HG03565 (cell line): ENCODE measurements around the gene RBM8A.

Experiments used
- ATAC-seq: cut with Tn5 transposase; IDR thresholded peaks from one replicate; pipeline ENCODE4 v1.9.1; 2021; ENCODE audit warnings: mild to moderate bottlenecking, moderate library complexity; ENCODE audit not compliant: unreplicated experiment

RBM8A gene

GRCh38 chr1:145918144-145918991, 8.9 kb downstream of the RBM8A start, which contains the start of gene PEX11B:
TSS of gene PEX11B (minus strand) at chr1:145918717. CDS start at chr1:145918688, 29 bp downstream.
- peak; percentile 60 for ATAC-seq

GRCh38 chr1:145917595-145917994, 9.7 kb downstream of the RBM8A start:
- ATAC-seq, result no peak

GRCh38 chr1:145916745-145917144, 10.5 kb downstream of the RBM8A start:
- ATAC-seq, result no peak

GRCh38 chr1:145912128-145912641, 15.1 kb downstream of the RBM8A start:
- ATAC-seq, result no peak

GRCh38 chr1:145908653-145909052, 18.6 kb downstream of the RBM8A start:
- no peak for ATAC-seq

GRCh38 chr1:145906954-145907753, 20.1 kb downstream of the RBM8A start:
- ATAC-seq, result no peak

- ATAC-seq, result no peak
Observed at GRCh38 chr1:145901312-145902021, 25.8 kb downstream of the RBM8A start.

GRCh38 chr1:145898756-145899155, 28.5 kb downstream of the RBM8A start:
- no peak for ATAC-seq

GRCh38 chr1:145897969-145898368, 29.3 kb downstream of the RBM8A start:
- ATAC-seq, result no peak

- ATAC-seq, result no peak
Observed at GRCh38 chr1:145895471-145895870, 31.8 kb downstream of the RBM8A start.

- ATAC-seq, result no peak
Observed at GRCh38 chr1:145893306-145894055, 33.8 kb downstream of the RBM8A start.

GRCh38 chr1:145892486-145893087, 34.7 kb downstream of the RBM8A start:
- no peak for ATAC-seq

- no peak for ATAC-seq
Observed at GRCh38 chr1:145891587-145892485, 35.4 kb downstream of the RBM8A start.

- no peak for ATAC-seq
Observed at GRCh38 chr1:145891143-145891542, 36.1 kb downstream of the RBM8A start.

GRCh38 chr1:145889722-145890121, 37.6 kb downstream of the RBM8A start:
- ATAC-seq, result no peak

- no peak for ATAC-seq
Observed at GRCh38 chr1:145887631-145888030, 39.7 kb downstream of the RBM8A start.

- no peak for ATAC-seq
Observed at GRCh38 chr1:145886816-145887215, 40.5 kb downstream of the RBM8A start.

GRCh38 chr1:145886390-145886789, 40.9 kb downstream of the RBM8A start:
- ATAC-seq, result no peak

- ATAC-seq, result peak; percentile 93
Observed at GRCh38 chr1:145885738-145886287, 41.5 kb downstream of the RBM8A start, which contains the start of gene ANKRD35. TSS of gene ANKRD35 (minus strand) at chr1:145885866. CDS start at chr1:145885758, 108 bp downstream.
